A549 (cell line): ENCODE data around the gene SLC36A4. TPM values are rescaled to one million over a fixed set of nuclear protein-coding genes. Genes with fewer than 3 reads are reported as not detected.

Experiments
- ATAC-seq, 2 experiments: fragments of 200-7000 bp in 1 of 2; fragments of >200 bp in 1 of 2; cut with Nextera tagmentation in 1 of 2; cut with Tn5 transposase in 1 of 2; 3 replicates each; pipeline versions ENCODE4 v1.8.0 to v1.9.1; 2018 to 2020; ENCODE audit warnings: mild to moderate bottlenecking in 1 of 2, moderate library complexity in 1 of 2
- CTCF ChIA-PET: fragments of 300-600 bp; sonication (Branson Sonifier 250); formaldehyde crosslinking; extraction: SDS; loops from one replicate; lab custom pipeline; 2021; ENCODE audit warnings: antibody characterized with exemption, inconsistent platforms; lab: Yijun Ruan, JAX
- POLR2A ChIA-PET: fragments of 350-600 bp; formaldehyde crosslinking; extraction: SDS; loops from one replicate; lab custom pipeline; 2021; ENCODE audit warnings: antibody characterized with exemption, inconsistent platforms; lab: Yijun Ruan, JAX
- DNase-seq, 2 experiments: peaks; one replicate each; pipeline versions ENCODE4 v3.0.0 to v3.0.0-alpha.2; 2011 to 2016; ENCODE audit warnings: low read depth in 1 of 2, low spot score in 1 of 2
- FAIRE-seq: peaks from 2 replicates; lab custom pipeline; 2011; peaks lifted over from hg19 to GRCh38; lab: Jason Lieb, UNC
- H3K27ac ChIP-seq, 2 experiments: fragments of >200 bp; sonication (Bioruptor Twin); formaldehyde crosslinking; 3 replicates each; pipeline ENCODE4 v1.5.1; 2016 to 2017
- H3K4me1 ChIP-seq: fragments of >200 bp; sonication (Bioruptor Twin); formaldehyde crosslinking; 3 replicates; pipeline ENCODE4 v1.6.1; 2016
- H3K4me2 ChIP-seq: fragments of >200 bp; sonication (Bioruptor Twin); formaldehyde crosslinking; 3 replicates; pipeline ENCODE4 v1.6.1; 2016
- H3K4me3 ChIP-seq: fragments of >200 bp; sonication (Bioruptor Twin); formaldehyde crosslinking; 3 replicates; pipeline ENCODE4 v1.5.1; 2016
- H3K9me3 ChIP-seq: fragments of >200 bp; sonication (Bioruptor Twin); formaldehyde crosslinking; 3 replicates; pipeline ENCODE4 v1.6.1; 2016
- CBX8 ChIP-seq: fragments of 200-600 bp; sonication (generic); IDR thresholded peaks from 2 replicates; pipeline ENCODE4 v1.6.1; 2016
- CEBPB ChIP-seq, 2 experiments: fragments of >200 bp in 1 of 2; sonication (Bioruptor Twin) in 1 of 2; formaldehyde crosslinking in 1 of 2; IDR thresholded peaks; 2 replicates each; pipeline ENCODE4 v1.6.1; 2012 to 2016
- CTCF ChIP-seq: fragments of >200 bp; sonication (Bioruptor Twin); formaldehyde crosslinking; IDR thresholded peaks from 3 replicates; pipeline ENCODE4 v1.5.1; 2016
- EHMT2 ChIP-seq: fragments of 200-600 bp; sonication (generic); IDR thresholded peaks from 2 replicates; pipeline ENCODE4 v1.6.1; 2016; ENCODE audit warnings: antibody characterized with exemption, low read depth, mild to moderate bottlenecking, moderate library complexity
- ELK1 ChIP-seq: fragments of 150-350 bp; IDR thresholded peaks from 2 replicates; pipeline ENCODE4 v1.6.1; 2014; ENCODE audit warnings: low read depth, mild to moderate bottlenecking, low read length
- FOSL2 ChIP-seq, 2 experiments: fragments of 450-650 bp in 1 of 2; fragments of >200 bp in 1 of 2; sonication (Bioruptor Twin) in 1 of 2; formaldehyde crosslinking; IDR thresholded peaks; 2 replicates each; pipeline versions ENCODE4 v1.5.0 to v1.6.1; 2016 to 2020; ENCODE audit warnings: mild to moderate bottlenecking in 1 of 2, moderate library complexity in 1 of 2
- HMGXB4 ChIP-seq: fragments of 250-450 bp; sonication (Bioruptor Pico); IDR thresholded peaks from 2 replicates; pipeline ENCODE4 v1.5.0; 2021; ENCODE audit warnings: mild to moderate bottlenecking, moderate library complexity, borderline replicate concordance
- HOXA7 ChIP-seq: fragments of 250-450 bp; sonication (Bioruptor Pico); IDR thresholded peaks from 2 replicates; pipeline ENCODE4 v1.5.0; 2020; ENCODE audit warnings: mild to moderate bottlenecking, moderate library complexity
- MAFK ChIP-seq: fragments of 450-650 bp; IDR thresholded peaks from 2 replicates; pipeline ENCODE4 v1.6.1; 2014; ENCODE audit not compliant: partially characterized antibody
- NFE2L2 ChIP-seq: fragments of 150-350 bp; conservative IDR thresholded peaks from 2 replicates; pipeline ENCODE4 v1.6.1; 2014; ENCODE audit warnings: low read length
- NPAS2 ChIP-seq: fragments of 250-450 bp; sonication (Bioruptor Pico); IDR thresholded peaks from 2 replicates; pipeline ENCODE4 v1.8.0; 2022; ENCODE audit warnings: mild to moderate bottlenecking, moderate library complexity, borderline replicate concordance
- PHF8 ChIP-seq: fragments of 200-600 bp; sonication (generic); IDR thresholded peaks from 2 replicates; pipeline ENCODE4 v1.6.1; 2016; ENCODE audit warnings: low read depth, mild to moderate bottlenecking, antibody characterized with exemption, moderate library complexity, borderline replicate concordance
- RARB ChIP-seq: fragments of 250-450 bp; sonication (Bioruptor Pico); IDR thresholded peaks from 2 replicates; pipeline ENCODE4 v1.8.0; 2021; ENCODE audit warnings: mild to moderate bottlenecking, moderate library complexity
- REST ChIP-seq: fragments of 200-600 bp; sonication (generic); IDR thresholded peaks from 2 replicates; pipeline ENCODE4 v1.6.1; 2016; ENCODE audit warnings: antibody characterized with exemption, mild to moderate bottlenecking, moderate library complexity
- SMC3 ChIP-seq: fragments of >200 bp; sonication (Bioruptor Twin); formaldehyde crosslinking; IDR thresholded peaks from 3 replicates; pipeline ENCODE4 v1.6.1; 2018; ENCODE audit warnings: inconsistent platforms
- ZSCAN20 ChIP-seq: fragments of 250-450 bp; sonication (Bioruptor Pico); IDR thresholded peaks from 2 replicates; pipeline ENCODE4 v1.8.0; 2022; ENCODE audit warnings: mild to moderate bottlenecking, moderate library complexity
- WGBS: methylation state at CpG from one replicate; pipeline ENCODE4 v1.1.6; 2017; ENCODE audit errors: missing lambda C conversion rate; 5-methylcytosine and 5-hydroxymethylcytosine counted together
- polyA plus RNA-seq, 4 experiments: library from polyadenylated mRNA; depleted of rRNA in 3 of 4; stranded (reverse); fragments of >200 nt; fragmentation: RNase III in 1 of 4; extraction: RNeasy Plus Mini Kit Qiagen cat#74134 plus additional on column Dnase treatment in 1 of 4; gene quantifications; 2 replicates in 3 of 4; 3 replicates in 1 of 4; pipeline ENCODE4 v1.2.3, GENCODE V29; 2011 to 2017

SLC36A4 gene
- polyA plus RNA-seq, 2 of the 4 experiments (the other 2 are of a cell fraction) = 24.1 to 30.5 TPM

GRCh38 chr11:93193731-93194130 is 4.1 kb downstream of the SLC36A4 start:
- peaks cover 5% of the 10 kb centered on the region; the same call in 1 of the 3 replicates for H3K9me3 ChIP-seq
- ChIA-PET CTCF (no interaction called here), POLR2A (no interaction called here)
- H3K4me1 ChIP-seq = no peaks in the 10 kb centered on the region
- H3K4me3 ChIP-seq = no peak overlapping the region
- DNase-seq (no peak), FAIRE-seq (no peak), ATAC-seq (no peak)
- WGBS = 91% methylated on average over 2 of the region's 2 CpGs
- no peak overlapping the region for H3K27ac ChIP-seq
- no peak overlapping the region for H3K4me2 ChIP-seq
- no peak for TF ChIP-seq EHMT2
- no peak for TF ChIP-seq CBX8
- peak in 1 of 2 experiments; percentile 21; a peak in 1 of 4 replicates for TF ChIP-seq CEBPB (IDR thresholded peaks at IDR 0.05)

- Histone ChIP-seq H3K27ac (no peak overlapping the region), H3K4me2 (no peak overlapping the region), H3K4me3 (no peak overlapping the region), H3K9me3 (peaks cover 20% of the 10 kb centered on the region), H3K4me1 (no peaks in the 10 kb centered on the region)
- WGBS = 94% methylated on average over 5 of the region's 5 CpGs
- TF ChIP-seq REST (no peak), NFE2L2 (no peak), ZSCAN20 (CRISPR knock-in tag) (no peak), CTCF (no peak), HOXA7 (CRISPR knock-in tag) (no peak), ELK1 (no peak), PHF8 (no peak), SMC3 (no peak), NPAS2 (CRISPR knock-in tag) (no peak), HMGXB4 (no peak), MAFK (no peak), RARB (CRISPR knock-in tag) (no peak), FOSL2 (IDR thresholded peaks at IDR 0.05) (no peak), FOSL2 (CRISPR knock-in tag; IDR thresholded peaks at IDR 0.05) (no peak)
- POLR2A ChIA-PET = no interaction called here
- FAIRE-seq (no peak), ATAC-seq (no peak), DNase-seq (no peak)
- CTCF ChIA-PET = interaction anchor here (1.2 kb wide), 1 partner anchor 14 kb away, joined by 3 read pairs; no protein-coding TSS in a partner anchor
Measured at GRCh38 chr11:93192163-93192562, 5.6 kb downstream of the SLC36A4 start.
